Gastroesophageal sphincter (tissue), 4 donors: ENCODE measurements around the gene B4GALT5. TPM values are rescaled to one million over a fixed set of nuclear protein-coding genes. Genes with fewer than 3 reads are reported as not detected.
A peak's percentile ranks its signal among the peaks of the same experiment; 100 is the strongest.

Experiments
- ATAC-seq: fragments of 150-250 bp; one replicate; pipeline ENCODE4 v1.9.1; 2016; ENCODE audit warnings: mild to moderate bottlenecking, moderate library complexity
- H3K27ac ChIP-seq, 4 donors: fragments of 200-600 bp; sonication (generic) in 3 of 4; 1 replicate in 3 of 4; 2 replicates in 1 of 4; pipeline ENCODE4 v1.5.1; 2016 to 2019
- H3K27me3 ChIP-seq: fragments of 200-600 bp; sonication (generic); one replicate; pipeline ENCODE4 v1.5.1; 2019
- H3K36me3 ChIP-seq, 2 donors: fragments of 200-600 bp; sonication (generic); one replicate each; pipeline ENCODE4 v1.5.1; 2019; ENCODE audit warnings: control low read depth in 1 of 2
- H3K4me1 ChIP-seq, 3 donors: fragments of 200-600 bp; sonication (generic); 1 replicate in 2 of 3; 2 replicates in 1 of 3; pipeline ENCODE4 v1.5.1; 2016 to 2019; ENCODE audit warnings: control low read depth in 2 of 3
- H3K4me3 ChIP-seq, 2 donors: fragments of 200-600 bp; sonication (generic); one replicate each; pipeline ENCODE4 v1.5.1; 2019; ENCODE audit warnings: mild to moderate bottlenecking in 1 of 2, moderate library complexity in 1 of 2
- H3K9me3 ChIP-seq, 3 donors: fragments of 200-600 bp; sonication (generic); one replicate each; pipeline ENCODE4 v1.5.1; 2017 to 2019; ENCODE audit warnings: control low read depth in 2 of 3
- CTCF ChIP-seq, 4 experiments: fragments of 200-600 bp in 2 of 4; fragments of 450-650 bp in 2 of 4; sonication (generic) in 1 of 4; IDR thresholded peaks; one replicate each; pipeline ENCODE4 v1.5.1; 2017 to 2019; ENCODE audit warnings: antibody characterized with exemption in 4 of 4, mild to moderate bottlenecking in 2 of 4, moderate library complexity in 2 of 4
- EP300 ChIP-seq: sonication (generic); formaldehyde crosslinking; IDR thresholded peaks from one replicate; pipeline ENCODE4 v1.6.1; 2017; ENCODE audit warnings: antibody characterized with exemption, mild to moderate bottlenecking
- POLR2A ChIP-seq, 2 donors: fragments of 450-650 bp; IDR thresholded peaks; one replicate each; pipeline ENCODE4 v1.6.1; 2017; ENCODE audit warnings: antibody characterized with exemption in 2 of 2, mild to moderate bottlenecking in 2 of 2, moderate library complexity in 1 of 2
- POLR2AphosphoS5 ChIP-seq: sonication (generic); formaldehyde crosslinking; IDR thresholded peaks from one replicate; pipeline ENCODE4 v1.6.1; 2017; ENCODE audit warnings: antibody characterized with exemption
- WGBS, 2 donors: methylation state at CpG; one replicate each; pipeline ENCODE4 v1.1.5; 2018; ENCODE audit warnings: low coverage in 1 of 2; 5-methylcytosine and 5-hydroxymethylcytosine counted together
- total RNA-seq, 4 donors: library from RNA; depleted of rRNA; stranded (reverse); fragments of >200 nt; gene quantifications; one replicate each; pipeline ENCODE4 v1.1.0, GENCODE V29; 2016

The B4GALT5 gene
- total RNA-seq, 4 donors from 2014 or later: 20.2 to 35.6 (median 28.8) TPM

GRCh38 chr20:49712646-49712995, 1.1 kb downstream of the B4GALT5 start:
- Histone ChIP-seq H3K36me3 (no peaks in the 10 kb centered on the region), H3K4me1 (peaks cover 0 to 62% (median 21%) of the 10 kb centered on the region in 3 donors), H3K9me3 (no peaks in the 10 kb centered on the region), H3K27me3 (no peaks in the 10 kb centered on the region), H3K4me3 (peak overlapping the region; percentile 70 to 96), H3K27ac (peak overlapping the region; percentile 54 to 96 (median 92))
- TF ChIP-seq CTCF (IDR thresholded peaks at IDR 0.05) (no peak), POLR2A (IDR thresholded peaks at IDR 0.05) (no peak), POLR2AphosphoS5 (no peak), EP300 (no peak)
- no peak for ATAC-seq
- 0 to 4% methylated on average over 3 to 6 of the region's 6 CpGs for WGBS, 2 donors

GRCh38 chr20:49712118-49712517, 1.6 kb downstream of the B4GALT5 start:
- no peaks in the 10 kb centered on the region for H3K27me3 ChIP-seq
- WGBS, 2 donors: 34 to 45% methylated on average over 2 to 4 of the region's 4 CpGs
- H3K4me3 ChIP-seq: peak overlapping the region; percentile 70 to 96
- H3K9me3 ChIP-seq: no peaks in the 10 kb centered on the region
- peak overlapping the region; percentile 54 to 96 (median 92) for H3K27ac ChIP-seq
- no peak for TF ChIP-seq EP300
- no peak for TF ChIP-seq POLR2AphosphoS5
- no peak for TF ChIP-seq CTCF (IDR thresholded peaks at IDR 0.05)
- TF ChIP-seq POLR2A (IDR thresholded peaks at IDR 0.05): no peak
- ATAC-seq: no peak
- H3K4me1 ChIP-seq: peaks cover 0 to 67% (median 23%) of the 10 kb centered on the region in 3 donors
- no peaks in the 10 kb centered on the region for H3K36me3 ChIP-seq

GRCh38 chr20:49711667-49711987, 2.1 kb downstream of the B4GALT5 start:
- ATAC-seq: no peak
- peaks cover 0 to 71% (median 26%) of the 10 kb centered on the region in 3 donors for H3K4me1 ChIP-seq
- H3K27me3 ChIP-seq: no peaks in the 10 kb centered on the region
- H3K36me3 ChIP-seq: no peaks in the 10 kb centered on the region
- peak overlapping the region in 1 of 2 donors; percentile 96 for H3K4me3 ChIP-seq
- TF ChIP-seq POLR2AphosphoS5 (no peak), POLR2A (IDR thresholded peaks at IDR 0.05) (no peak), EP300 (no peak), CTCF (IDR thresholded peaks at IDR 0.05) (no peak)
- WGBS, 2 donors: 43 to 49% methylated on average over 3 of the region's 3 CpGs
- peak overlapping the region; percentile 54 to 96 (median 92) for H3K27ac ChIP-seq
- no peaks in the 10 kb centered on the region for H3K9me3 ChIP-seq

- ATAC-seq: no peak
- Histone ChIP-seq H3K4me3 (peak overlapping the region in 1 of 2 donors; percentile 96), H3K27me3 (no peaks in the 10 kb centered on the region), H3K4me1 (peaks cover 3 to 77% (median 30%) of the 10 kb centered on the region in 3 donors), H3K36me3 (no peaks in the 10 kb centered on the region), H3K27ac (peak overlapping the region in 3 of 4 donors; percentile 91 to 96 (median 94)), H3K9me3 (no peaks in the 10 kb centered on the region)
- TF ChIP-seq POLR2AphosphoS5: no peak
- no peak for TF ChIP-seq POLR2A (IDR thresholded peaks at IDR 0.05)
- no peak for TF ChIP-seq CTCF (IDR thresholded peaks at IDR 0.05)
- no peak for TF ChIP-seq EP300
- 31 to 38% methylated on average over 3 of the region's 3 CpGs for WGBS, 2 donors
Measured at GRCh38 chr20:49710971-49711666, 2.6 kb downstream of the B4GALT5 start.

GRCh38 chr20:49707118-49707517, 6.6 kb downstream of the B4GALT5 start:
- TF ChIP-seq CTCF (IDR thresholded peaks at IDR 0.05) (no peak), POLR2AphosphoS5 (no peak), POLR2A (IDR thresholded peaks at IDR 0.05) (no peak), EP300 (no peak)
- 51 to 60% methylated on average over 3 of the region's 3 CpGs for WGBS, 2 donors
- peak overlapping the region; percentile 18 to 57 (median 40) for H3K27ac ChIP-seq

More at GRCh38 chr20:49707118-49707517, 6.6 kb downstream of the B4GALT5 start:
- Histone ChIP-seq H3K9me3 (no peaks in the 10 kb centered on the region), H3K4me3 (no peak overlapping the region), H3K36me3 (no peaks in the 10 kb centered on the region), H3K4me1 (peaks cover 3 to 75% (median 24%) of the 10 kb centered on the region in 3 donors), H3K27me3 (no peaks in the 10 kb centered on the region)
- no peak for ATAC-seq
